A549 (cell line): Measurements from ENCODE around the gene LGR6. TPM values are rescaled to one million over a fixed set of nuclear protein-coding genes. Genes with fewer than 3 reads are reported as not detected.
A peak's percentile ranks its signal among the peaks of the same experiment; 100 is the strongest.

Experiments used
- ATAC-seq, 2 experiments: fragments of 200-7000 bp in 1 of 2; fragments of >200 bp in 1 of 2; cut with Nextera tagmentation in 1 of 2; cut with Tn5 transposase in 1 of 2; 3 replicates each; pipeline versions ENCODE4 v1.8.0 to v1.9.1; 2018 to 2020; ENCODE audit warnings: mild to moderate bottlenecking in 1 of 2, moderate library complexity in 1 of 2
- CTCF ChIA-PET: fragments of 300-600 bp; sonication (Branson Sonifier 250); formaldehyde crosslinking; extraction: SDS; loops from one replicate; lab custom pipeline; 2021; ENCODE audit warnings: antibody characterized with exemption, inconsistent platforms; lab: Yijun Ruan, JAX
- POLR2A ChIA-PET: fragments of 350-600 bp; formaldehyde crosslinking; extraction: SDS; loops from one replicate; lab custom pipeline; 2021; ENCODE audit warnings: antibody characterized with exemption, inconsistent platforms; lab: Yijun Ruan, JAX
- DNase-seq, 2 experiments: peaks; one replicate each; pipeline versions ENCODE4 v3.0.0 to v3.0.0-alpha.2; 2011 to 2016; ENCODE audit warnings: low read depth in 1 of 2, low spot score in 1 of 2
- FAIRE-seq: peaks from 2 replicates; lab custom pipeline; 2011; peaks lifted over from hg19 to GRCh38; lab: Jason Lieb, UNC
- H3K27ac ChIP-seq, 2 experiments: fragments of >200 bp; sonication (Bioruptor Twin); formaldehyde crosslinking; 3 replicates each; pipeline ENCODE4 v1.5.1; 2016 to 2017
- H3K4me1 ChIP-seq: fragments of >200 bp; sonication (Bioruptor Twin); formaldehyde crosslinking; 3 replicates; pipeline ENCODE4 v1.6.1; 2016
- H3K4me2 ChIP-seq: fragments of >200 bp; sonication (Bioruptor Twin); formaldehyde crosslinking; 3 replicates; pipeline ENCODE4 v1.6.1; 2016
- H3K4me3 ChIP-seq: fragments of >200 bp; sonication (Bioruptor Twin); formaldehyde crosslinking; 3 replicates; pipeline ENCODE4 v1.5.1; 2016
- H3K9me3 ChIP-seq: fragments of >200 bp; sonication (Bioruptor Twin); formaldehyde crosslinking; 3 replicates; pipeline ENCODE4 v1.6.1; 2016
- BCL3 ChIP-seq: fragments of >200 bp; sonication (Bioruptor Twin); formaldehyde crosslinking; IDR thresholded peaks from 3 replicates; pipeline ENCODE4 v1.6.1; 2016
- CBX2 ChIP-seq: fragments of 200-600 bp; sonication (generic); IDR thresholded peaks from 2 replicates; pipeline ENCODE4 v1.6.1; 2016; ENCODE audit warnings: low read depth, mild to moderate bottlenecking, borderline replicate concordance
- CHD2 ChIP-seq: fragments of 150-350 bp; IDR thresholded peaks from 2 replicates; pipeline ENCODE4 v1.6.1; 2014; ENCODE audit warnings: low read length; ENCODE audit not compliant: partially characterized antibody
- EP300 ChIP-seq, 2 experiments: fragments of >200 bp; sonication (Bioruptor Twin); formaldehyde crosslinking; IDR thresholded peaks; 2 replicates in 1 of 2; 3 replicates in 1 of 2; pipeline ENCODE4 v1.6.1; 2016 to 2017
- FOSL2 ChIP-seq, 2 experiments: fragments of 450-650 bp in 1 of 2; fragments of >200 bp in 1 of 2; sonication (Bioruptor Twin) in 1 of 2; formaldehyde crosslinking; IDR thresholded peaks; 2 replicates each; pipeline versions ENCODE4 v1.5.0 to v1.6.1; 2016 to 2020; ENCODE audit warnings: mild to moderate bottlenecking in 1 of 2, moderate library complexity in 1 of 2
- GATA3 ChIP-seq: IDR thresholded peaks from 2 replicates; pipeline ENCODE4 v1.6.1; 2012; ENCODE audit warnings: borderline replicate concordance
- HES2 ChIP-seq: fragments of >200 bp; sonication (Bioruptor Twin); formaldehyde crosslinking; IDR thresholded peaks from 2 replicates; pipeline ENCODE4 v1.6.1; 2016
- HMGXB4 ChIP-seq: fragments of 250-450 bp; sonication (Bioruptor Pico); IDR thresholded peaks from 2 replicates; pipeline ENCODE4 v1.5.0; 2021; ENCODE audit warnings: mild to moderate bottlenecking, moderate library complexity, borderline replicate concordance
- HOXA7 ChIP-seq: fragments of 250-450 bp; sonication (Bioruptor Pico); IDR thresholded peaks from 2 replicates; pipeline ENCODE4 v1.5.0; 2020; ENCODE audit warnings: mild to moderate bottlenecking, moderate library complexity
- HOXB5 ChIP-seq: fragments of 250-450 bp; sonication (Bioruptor Pico); IDR thresholded peaks from 2 replicates; pipeline ENCODE4 v1.5.0; 2020; ENCODE audit warnings: mild to moderate bottlenecking, moderate library complexity
- JUN ChIP-seq, 2 experiments: fragments of >200 bp; sonication (Bioruptor Twin); formaldehyde crosslinking; IDR thresholded peaks; 2 replicates in 1 of 2; 3 replicates in 1 of 2; pipeline ENCODE4 v1.6.1; 2016 to 2017
- JUNB ChIP-seq: fragments of >200 bp; sonication (Bioruptor Twin); formaldehyde crosslinking; IDR thresholded peaks from 2 replicates; pipeline ENCODE4 v1.6.1; 2016
- MAFK ChIP-seq: fragments of 450-650 bp; IDR thresholded peaks from 2 replicates; pipeline ENCODE4 v1.6.1; 2014; ENCODE audit not compliant: partially characterized antibody
- MAZ ChIP-seq: fragments of 150-350 bp; IDR thresholded peaks from 2 replicates; pipeline ENCODE4 v1.6.1; 2014; ENCODE audit warnings: antibody characterized with exemption, low read depth, low read length, borderline replicate concordance
- MYC ChIP-seq: IDR thresholded peaks from 2 replicates; pipeline ENCODE4 v1.6.1; 2012; ENCODE audit warnings: mild to moderate bottlenecking, inconsistent platforms, low read length, improper control_type of control experiment, borderline replicate concordance
- NR3C1 ChIP-seq: fragments of >200 bp; sonication (Bioruptor Twin); formaldehyde crosslinking; IDR thresholded peaks from 3 replicates; pipeline ENCODE4 v1.6.1; 2017
- POLR2AphosphoS2 ChIP-seq: conservative IDR thresholded peaks from 2 replicates; pipeline ENCODE4 v1.6.1; 2012; ENCODE audit warnings: low read length, improper control_type of control experiment, inconsistent platforms
- RAD21 ChIP-seq, 2 experiments: fragments of >200 bp in 1 of 2; sonication (Bioruptor Twin) in 1 of 2; formaldehyde crosslinking in 1 of 2; IDR thresholded peaks in 1 of 2; conservative IDR thresholded peaks in 1 of 2; 2 replicates in 1 of 2; 3 replicates in 1 of 2; pipeline ENCODE4 v1.6.1; 2012 to 2018; ENCODE audit warnings: inconsistent platforms in 1 of 2
- RCOR1 ChIP-seq: fragments of 150-350 bp; IDR thresholded peaks from 2 replicates; pipeline ENCODE4 v1.6.1; 2014; ENCODE audit warnings: antibody characterized with exemption, low read length, low read depth
- RFX5 ChIP-seq: fragments of 450-650 bp; IDR thresholded peaks from 2 replicates; pipeline ENCODE4 v1.7.1; 2014; ENCODE audit warnings: antibody characterized with exemption, mild to moderate bottlenecking, moderate library complexity
- RNF2 ChIP-seq: fragments of 200-600 bp; sonication (generic); IDR thresholded peaks from 2 replicates; pipeline ENCODE4 v1.6.1; 2016; ENCODE audit warnings: low read depth, mild to moderate bottlenecking, antibody characterized with exemption, moderate library complexity, borderline replicate concordance
- USF2 ChIP-seq: fragments of 450-650 bp; IDR thresholded peaks from 2 replicates; pipeline ENCODE4 v1.6.1; 2014; ENCODE audit warnings: antibody characterized with exemption
- ZFP36 ChIP-seq: fragments of 450-650 bp; IDR thresholded peaks from 2 replicates; pipeline ENCODE4 v1.6.1; 2014; ENCODE audit warnings: borderline replicate concordance; ENCODE audit not compliant: partially characterized antibody
- WGBS: methylation state at CpG from one replicate; pipeline ENCODE4 v1.1.6; 2017; ENCODE audit errors: missing lambda C conversion rate; 5-methylcytosine and 5-hydroxymethylcytosine counted together
- polyA plus RNA-seq, 4 experiments: library from polyadenylated mRNA; depleted of rRNA in 3 of 4; stranded (reverse); fragments of >200 nt; fragmentation: RNase III in 1 of 4; extraction: RNeasy Plus Mini Kit Qiagen cat#74134 plus additional on column Dnase treatment in 1 of 4; gene quantifications; 2 replicates in 3 of 4; 3 replicates in 1 of 4; pipeline ENCODE4 v1.2.3, GENCODE V29; 2011 to 2017
- TF ChIP-seq, protein P1 (sequence below): fragments of >200 bp; sonication (Bioruptor Twin); formaldehyde crosslinking; IDR thresholded peaks from 3 replicates; pipeline ENCODE4 v1.5.1; 2016
- TF ChIP-seq, protein P2 (sequence below): fragments of 250-450 bp; sonication (Bioruptor Pico); IDR thresholded peaks from 2 replicates; pipeline ENCODE4 v1.5.0; 2020; ENCODE audit warnings: low read depth, mild to moderate bottlenecking, moderate library complexity

LGR6 gene
- polyA plus RNA-seq, 2 of the 4 experiments (the other 2 are of a cell fraction), result 0.84 to 1.1 TPM

DNA sequence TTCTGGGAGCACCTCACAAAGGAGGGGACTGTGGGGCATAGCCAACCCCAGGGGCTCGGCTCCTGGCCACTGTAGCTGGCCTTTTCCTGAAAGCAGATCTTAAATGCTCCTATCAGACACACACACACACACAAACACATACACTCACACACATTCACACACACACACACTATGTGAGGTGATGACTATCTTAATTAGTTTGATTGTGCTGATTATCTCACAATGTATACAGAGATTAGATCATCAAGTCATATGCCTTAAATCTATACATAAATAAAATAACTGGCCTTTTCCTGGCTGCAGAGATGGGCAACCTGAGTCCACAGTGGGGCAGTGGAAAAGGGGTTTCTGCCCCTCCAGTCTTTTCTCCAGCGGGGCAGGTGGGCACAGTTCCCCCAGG is 27.1 kb downstream of the LGR6 start:
- no peak for ATAC-seq
- WGBS, result 60% methylated on average over 2 of the region's 2 CpGs
- TF ChIP-seq HOXA7 (CRISPR knock-in tag), result no peak
- TF ChIP-seq, protein P1, sequence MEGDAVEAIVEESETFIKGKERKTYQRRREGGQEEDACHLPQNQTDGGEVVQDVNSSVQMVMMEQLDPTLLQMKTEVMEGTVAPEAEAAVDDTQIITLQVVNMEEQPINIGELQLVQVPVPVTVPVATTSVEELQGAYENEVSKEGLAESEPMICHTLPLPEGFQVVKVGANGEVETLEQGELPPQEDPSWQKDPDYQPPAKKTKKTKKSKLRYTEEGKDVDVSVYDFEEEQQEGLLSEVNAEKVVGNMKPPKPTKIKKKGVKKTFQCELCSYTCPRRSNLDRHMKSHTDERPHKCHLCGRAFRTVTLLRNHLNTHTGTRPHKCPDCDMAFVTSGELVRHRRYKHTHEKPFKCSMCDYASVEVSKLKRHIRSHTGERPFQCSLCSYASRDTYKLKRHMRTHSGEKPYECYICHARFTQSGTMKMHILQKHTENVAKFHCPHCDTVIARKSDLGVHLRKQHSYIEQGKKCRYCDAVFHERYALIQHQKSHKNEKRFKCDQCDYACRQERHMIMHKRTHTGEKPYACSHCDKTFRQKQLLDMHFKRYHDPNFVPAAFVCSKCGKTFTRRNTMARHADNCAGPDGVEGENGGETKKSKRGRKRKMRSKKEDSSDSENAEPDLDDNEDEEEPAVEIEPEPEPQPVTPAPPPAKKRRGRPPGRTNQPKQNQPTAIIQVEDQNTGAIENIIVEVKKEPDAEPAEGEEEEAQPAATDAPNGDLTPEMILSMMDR, result no peak
- no peak for TF ChIP-seq RNF2
- no peak for TF ChIP-seq ZFP36
- TF ChIP-seq BCL3, result no peak
- TF ChIP-seq MAFK, result no peak
- no peak for TF ChIP-seq MYC
- TF ChIP-seq EP300 (IDR thresholded peaks at IDR 0.05), result no peak
- no peak for TF ChIP-seq CBX2
- TF ChIP-seq MAZ, result no peak
- no peak for TF ChIP-seq RFX5
- TF ChIP-seq RCOR1, result no peak
- TF ChIP-seq JUNB, result no peak
- TF ChIP-seq USF2, result no peak
- no peak for TF ChIP-seq HMGXB4
- ChIA-PET POLR2A (no interaction called here), CTCF (interaction anchor here (1.3 to 7.5 kb wide), 2 partner anchors 15 to 28 kb away, joined by 4 to 73 read pairs; no protein-coding TSS in a partner anchor)
- Histone ChIP-seq H3K4me1 (peaks cover 54% of the 10 kb centered on the region), H3K4me3 (no peak overlapping the region), H3K27ac (peak overlapping the region in 1 of 2 experiments; percentile 84; a peak in 4 of 6 replicates), H3K9me3 (no peaks in the 10 kb centered on the region), H3K4me2 (no peak overlapping the region)
- no peak for DNase-seq
- no peak for FAIRE-seq

DNA sequence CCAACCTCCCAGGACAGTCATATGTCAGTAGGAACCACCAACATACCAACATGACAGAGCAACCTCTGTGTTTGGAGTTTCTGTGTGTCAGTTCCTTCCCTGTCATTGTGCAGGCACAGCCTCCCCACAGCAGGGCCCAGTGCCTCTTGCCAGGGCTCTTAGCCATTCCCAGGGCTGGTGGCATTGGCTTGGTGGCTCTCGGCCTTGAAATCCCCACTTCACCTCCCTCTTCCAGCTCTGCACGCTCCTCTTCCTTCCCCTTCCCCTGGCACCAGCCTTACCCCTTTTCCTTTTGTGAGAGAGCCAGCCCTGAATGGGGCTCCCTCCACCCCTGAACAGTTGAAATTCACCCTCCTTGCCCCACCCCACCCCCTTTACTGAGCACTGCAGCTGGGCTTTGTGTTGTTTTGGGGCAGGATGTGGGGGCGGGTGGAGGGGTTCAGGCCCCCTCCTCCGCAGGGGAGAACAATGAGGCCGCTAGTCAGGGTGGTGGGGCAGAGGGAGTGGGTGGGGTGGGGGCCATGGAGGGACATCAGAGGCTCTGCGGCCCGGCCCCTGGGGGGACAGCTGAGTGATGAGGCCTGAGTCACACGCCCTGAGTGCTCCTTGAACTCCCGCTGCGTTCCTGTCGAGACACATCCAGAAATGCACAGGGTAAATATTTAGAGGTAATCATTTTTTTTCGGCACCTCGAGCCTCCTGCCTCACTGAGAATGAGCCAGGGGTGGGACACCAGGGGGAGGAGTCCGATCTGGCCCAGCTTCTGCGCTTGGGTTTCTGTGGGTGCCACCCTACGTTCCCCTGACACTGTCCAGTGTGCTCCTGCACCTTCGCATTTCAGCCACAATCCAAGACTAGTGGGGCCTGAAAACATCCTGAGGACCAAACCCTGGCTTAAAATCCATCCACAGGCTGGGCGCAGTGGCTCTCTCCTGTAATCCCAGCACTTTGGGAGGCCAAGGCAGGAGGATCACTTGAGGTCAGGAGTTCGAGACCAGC is 28.6 kb downstream of the LGR6 start:
- no peak for FAIRE-seq
- ChIA-PET POLR2A (no interaction called here), CTCF (interaction anchor here (0.5 to 7.5 kb wide), 6 partner anchors 9 to 94 kb away, joined by 3 to 73 read pairs (median 4); no protein-coding TSS in a partner anchor)
- ATAC-seq, result peak; percentile 67 to 72
- Histone ChIP-seq H3K4me3 (no peak overlapping the region), H3K27ac (peak overlapping the region; percentile 46 to 84), H3K4me2 (peak overlapping the region; percentile 61), H3K4me1 (peaks cover 43% of the 10 kb centered on the region), H3K9me3 (no peaks in the 10 kb centered on the region)
- TF ChIP-seq POLR2AphosphoS2, result no peak
- TF ChIP-seq JUN (IDR thresholded peaks at IDR 0.05), result peak in 1 of 2 experiments; percentile 64; a peak in 2 of 5 replicates
- no peak for TF ChIP-seq CHD2
- TF ChIP-seq MAZ, result no peak
- TF ChIP-seq RAD21 (conservative IDR thresholded peaks at IDR 0.05 in 1 of 2, IDR thresholded peaks at IDR 0.05 in 1 of 2), result no peak; a peak in 1 of 5 replicates
- no peak for TF ChIP-seq NR3C1
- TF ChIP-seq BCL3, result 0 out of 3 replicates have a peak, but pooled peaks have one; percentile 20
- peak; percentile 55; the same call in 1 of the 2 replicates for TF ChIP-seq GATA3
- TF ChIP-seq HES2, result no peak
- peak; percentile 45 to 73; a peak in 2 of 5 replicates for TF ChIP-seq EP300 (IDR thresholded peaks at IDR 0.05)
- no peak for TF ChIP-seq HOXB5 (CRISPR knock-in tag)
- TF ChIP-seq JUNB, result peak; percentile 51; the same call in 1 of the 2 replicates
- TF ChIP-seq FOSL2 (IDR thresholded peaks at IDR 0.05), result 0 out of 2 replicates have a peak, but pooled peaks have one; percentile 9
- no peak for TF ChIP-seq FOSL2 (CRISPR knock-in tag; IDR thresholded peaks at IDR 0.05)
- TF ChIP-seq, protein P2, sequence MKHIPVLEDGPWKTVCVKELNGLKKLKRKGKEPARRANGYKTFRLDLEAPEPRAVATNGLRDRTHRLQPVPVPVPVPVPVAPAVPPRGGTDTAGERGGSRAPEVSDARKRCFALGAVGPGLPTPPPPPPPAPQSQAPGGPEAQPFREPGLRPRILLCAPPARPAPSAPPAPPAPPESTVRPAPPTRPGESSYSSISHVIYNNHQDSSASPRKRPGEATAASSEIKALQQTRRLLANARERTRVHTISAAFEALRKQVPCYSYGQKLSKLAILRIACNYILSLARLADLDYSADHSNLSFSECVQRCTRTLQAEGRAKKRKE (CRISPR knock-in tag), result no peak
- DNase-seq, result no peak
- 39% methylated on average over 12 of the region's 19 CpGs for WGBS
